GM04504 (cell line): ENCODE measurements around the gene WDR88.
"Not testable (repeated sequence)": the region's sequence is repeated elsewhere in the genome, so short reads cannot be mapped to it uniquely, and the experiment has no call there.

ENCODE experiments used
- DNase-seq: peaks from one replicate; pipeline ENCODE4 v3.0.0-alpha.2; 2012; ENCODE audit warnings: low read depth

WDR88 gene

DNA sequence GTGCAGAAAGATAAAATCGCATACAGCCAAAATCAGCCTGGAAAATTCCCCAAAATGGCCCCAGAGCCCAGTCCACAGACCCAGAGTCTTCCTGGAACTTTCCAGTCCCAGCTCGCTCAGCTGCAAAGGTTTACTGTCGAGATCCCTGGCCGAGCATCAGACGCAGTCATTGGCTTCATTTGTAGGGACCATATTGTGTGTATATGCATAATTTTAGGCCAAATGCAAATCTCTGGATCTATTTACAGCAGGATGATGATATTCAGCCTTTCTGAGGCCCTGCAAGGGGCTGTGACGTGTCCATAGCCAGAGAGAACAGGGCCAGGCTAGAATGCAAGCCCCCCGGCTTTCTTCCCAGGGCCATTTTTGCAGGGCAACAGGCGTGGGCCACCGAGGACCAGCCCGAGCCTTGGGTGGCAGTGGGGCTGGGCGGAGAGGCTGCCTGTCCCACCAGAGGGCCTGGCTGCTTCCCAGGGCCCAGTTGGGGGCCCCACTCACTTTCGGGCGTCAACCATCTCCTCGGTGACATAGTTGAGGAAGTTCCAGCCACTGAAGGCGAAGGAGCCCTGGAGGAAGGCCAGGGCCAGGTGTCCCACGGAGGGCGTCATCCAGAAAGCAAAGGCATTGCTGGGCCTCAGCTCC lies 80.0 kb downstream of the WDR88 start:
- DNase-seq: no peak

DNA sequence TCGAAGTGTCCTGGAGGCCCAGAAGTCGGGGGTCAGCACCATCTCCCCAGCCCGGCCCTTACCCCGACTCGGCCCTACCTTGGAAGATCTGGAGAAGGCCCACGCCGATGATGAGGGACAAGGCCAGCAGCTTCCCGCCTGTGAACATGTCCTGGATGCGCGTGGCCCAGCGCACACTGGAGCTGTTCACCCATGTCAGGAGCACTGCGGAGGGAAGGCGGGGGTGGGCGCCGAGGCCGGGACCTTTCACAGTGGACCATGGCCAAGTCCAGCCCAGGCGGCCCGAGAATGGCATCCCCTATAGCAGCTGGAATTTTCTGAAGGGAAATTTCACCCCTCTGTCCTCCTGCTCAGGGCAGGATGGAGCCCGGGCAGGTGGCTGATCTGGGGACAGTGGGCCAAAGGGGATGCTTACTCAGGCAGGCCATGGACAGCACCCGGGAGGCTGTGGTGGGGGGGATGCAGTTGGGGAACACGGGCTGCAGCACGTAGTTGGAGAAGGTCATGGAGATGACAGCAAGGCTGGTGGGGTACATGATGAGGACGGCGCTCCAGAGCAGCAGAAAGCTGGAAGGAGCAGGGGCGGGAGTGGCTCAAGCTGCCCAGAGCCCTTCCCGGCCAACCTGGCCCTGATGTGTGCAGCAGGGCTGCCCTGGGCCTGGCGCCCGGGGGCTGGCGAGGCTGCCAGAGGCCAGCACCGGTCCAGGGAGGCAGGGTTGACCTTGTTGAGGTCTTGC lies 80.7 kb downstream of the WDR88 start:
- no peak for DNase-seq

DNA sequence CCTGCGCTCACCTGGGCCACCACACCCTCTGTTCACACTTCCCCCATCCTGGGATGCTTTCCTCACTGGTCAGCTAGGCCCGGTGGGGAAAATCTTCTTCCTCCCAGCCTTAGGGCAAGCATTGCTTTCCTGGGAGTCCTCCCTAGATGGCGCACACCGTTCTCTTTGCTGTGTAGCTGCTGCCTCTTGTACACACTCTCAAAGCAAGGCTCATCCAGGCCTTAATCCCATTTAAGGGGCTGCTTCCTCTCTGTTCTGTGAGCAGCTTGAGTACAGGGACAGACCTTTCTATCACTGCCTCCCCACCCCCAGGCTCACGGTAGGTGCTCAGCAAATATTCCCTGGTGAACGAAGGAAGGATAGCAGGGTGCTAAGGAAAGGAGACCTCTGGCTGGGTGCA lies 82.7 kb downstream of the WDR88 start:
- DNase-seq: no peak

DNA sequence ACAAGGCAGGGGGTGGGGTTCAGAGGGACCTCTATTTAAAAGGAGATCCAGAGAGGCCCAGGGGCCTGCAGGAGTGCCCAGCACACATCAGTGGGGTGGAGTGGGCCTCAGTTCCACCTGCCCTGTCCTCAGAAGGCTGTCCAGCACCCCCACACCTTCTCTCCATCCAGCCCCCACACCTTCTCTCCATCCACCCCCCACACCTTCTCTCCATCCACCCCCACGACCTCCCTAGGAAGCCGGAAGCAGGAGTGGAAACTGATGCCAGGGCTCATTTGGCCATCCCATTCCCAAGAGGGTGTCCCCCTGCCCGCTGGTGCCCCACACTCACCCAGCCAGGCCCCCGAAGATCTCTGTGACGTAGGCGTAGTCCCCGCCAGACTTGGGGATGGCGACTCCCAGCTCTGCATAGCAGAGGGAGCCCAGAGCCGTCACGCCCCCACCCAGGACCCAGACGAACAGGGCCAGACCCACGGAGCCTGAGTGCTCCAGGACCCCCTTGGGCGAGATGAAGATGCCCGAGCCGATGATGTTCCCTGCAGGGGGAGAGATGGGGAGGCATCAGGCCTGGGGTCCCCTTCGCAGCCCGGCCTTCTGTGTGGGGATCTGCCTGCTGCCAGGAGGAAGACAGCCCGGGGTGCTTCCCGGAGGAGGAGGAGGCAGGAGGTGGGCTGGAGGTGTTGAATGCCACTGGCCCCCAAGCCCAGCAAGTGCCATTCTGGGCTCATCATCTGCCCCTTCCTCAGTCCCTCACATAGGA lies 83.7 kb downstream of the WDR88 start:
- DNase-seq: no peak

DNA sequence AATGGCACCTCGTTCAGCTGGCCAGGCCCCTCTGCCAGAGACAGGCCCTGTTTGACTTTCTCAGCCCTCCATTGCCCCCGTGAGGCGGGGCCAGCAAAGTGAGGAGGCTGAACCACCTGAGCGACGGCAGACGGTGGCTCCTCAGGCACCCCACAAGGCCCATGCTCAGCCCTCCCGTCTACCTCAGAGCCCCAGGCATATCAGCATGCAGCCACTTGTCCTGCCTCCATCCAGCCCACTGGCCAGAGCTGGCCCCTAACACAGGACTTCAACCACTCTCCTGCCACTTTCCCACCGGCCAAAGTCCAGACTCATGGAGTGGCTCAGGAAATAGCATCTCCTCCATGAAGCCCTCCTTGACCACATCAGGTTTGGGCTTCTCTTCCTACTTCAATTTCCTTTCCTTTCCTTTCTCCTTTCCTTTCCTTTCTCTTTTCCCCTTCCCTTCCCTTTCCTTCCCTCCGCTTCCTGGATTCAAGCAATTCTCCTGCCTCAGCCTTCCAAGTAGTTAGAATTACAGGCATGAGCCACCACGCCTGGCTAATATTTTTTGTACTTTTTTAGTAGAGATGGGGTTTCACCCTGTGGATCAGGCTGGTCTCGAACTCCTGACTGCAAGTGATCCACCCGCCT lies 84.4 kb downstream of the WDR88 start:
- no peak for DNase-seq

DNA sequence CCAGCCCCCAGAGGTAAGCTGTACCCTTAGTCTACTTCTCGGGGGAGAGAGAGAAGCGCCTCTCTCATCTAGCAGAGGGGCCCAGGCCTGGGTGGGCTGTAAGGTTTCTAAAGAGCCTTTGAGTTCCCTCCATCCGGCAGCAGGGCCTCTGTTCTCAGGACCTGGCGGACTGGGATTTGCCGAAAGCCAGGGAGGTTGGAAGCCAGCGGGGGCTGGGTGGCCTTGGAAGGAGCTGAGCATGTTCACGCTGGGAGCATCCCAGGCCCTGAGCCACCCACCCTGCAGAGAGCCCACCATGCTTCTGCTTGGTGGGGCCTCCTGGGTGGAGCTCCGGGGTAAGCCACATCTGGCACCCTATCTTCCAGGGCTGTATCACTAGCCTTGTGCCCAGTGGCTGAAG lies 86.0 kb downstream of the WDR88 start:
- no peak for DNase-seq

DNA sequence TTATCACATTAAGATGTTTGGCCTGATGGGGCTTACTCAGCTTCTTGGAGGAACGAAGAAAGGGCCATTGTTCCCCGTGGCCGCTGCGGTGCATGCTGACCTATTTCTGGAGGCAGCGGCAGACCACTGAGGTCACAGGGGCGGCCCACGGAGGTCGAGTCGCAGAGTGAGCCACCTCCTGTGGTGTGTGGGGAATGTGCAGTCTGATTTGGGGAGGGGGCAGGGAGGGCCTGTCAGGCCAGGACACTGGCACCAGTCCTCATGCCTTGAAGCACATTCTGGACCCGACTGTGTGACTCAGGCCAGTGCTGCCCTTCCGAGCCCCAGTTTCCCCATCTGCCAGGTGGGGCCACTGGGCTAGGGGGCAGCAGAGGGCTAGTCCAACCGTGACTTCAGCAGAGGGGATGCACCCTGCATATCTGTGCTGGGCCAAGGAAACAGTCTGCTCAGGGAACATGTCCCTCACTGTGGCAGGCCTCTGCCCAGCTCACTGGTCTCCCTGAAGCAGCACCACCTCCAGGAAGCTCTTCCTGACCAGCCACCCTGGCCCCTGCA lies 87.4 kb downstream of the WDR88 start:
- DNase-seq: no peak

DNA sequence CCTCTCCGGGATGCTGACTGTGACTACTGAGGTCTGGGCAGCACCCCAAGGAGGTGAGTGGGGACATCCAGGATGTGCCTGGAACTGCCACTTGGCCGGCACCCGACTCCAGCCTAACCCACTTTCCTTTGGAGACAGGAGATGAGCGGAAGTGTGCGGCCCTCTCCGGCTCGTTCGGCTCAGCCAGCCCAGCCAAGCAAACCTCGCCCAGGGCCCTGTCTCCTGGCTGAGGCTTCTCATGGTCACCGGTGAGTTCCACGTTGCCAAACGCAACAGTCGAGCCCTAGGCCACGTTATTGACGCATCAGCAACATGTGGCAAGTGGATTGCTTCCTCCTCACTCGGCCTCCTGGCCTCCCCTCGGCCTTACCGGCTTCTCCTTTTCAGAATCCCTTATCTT lies 88.2 kb downstream of the WDR88 start:
- no peak for DNase-seq

DNA sequence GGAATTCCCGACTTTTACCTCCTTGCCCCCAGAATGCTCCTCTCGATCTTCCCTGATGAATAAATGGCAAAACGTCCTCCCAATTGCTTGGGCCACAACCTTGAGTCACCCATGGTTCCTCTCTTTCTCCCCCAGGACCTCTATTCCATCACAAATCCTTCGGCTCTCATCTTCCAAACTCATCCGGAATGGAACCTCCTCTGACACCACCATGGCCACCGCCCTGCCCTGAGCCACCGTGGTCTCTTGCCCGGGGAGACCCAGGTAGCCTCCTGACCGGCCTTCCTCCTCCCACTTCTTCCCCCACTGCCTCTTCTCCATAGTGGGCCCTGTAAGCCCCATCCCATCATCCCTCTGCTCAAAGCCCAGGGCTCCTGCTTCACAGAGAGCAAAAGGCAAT lies 88.8 kb downstream of the WDR88 start:
- DNase-seq: no peak

DNA sequence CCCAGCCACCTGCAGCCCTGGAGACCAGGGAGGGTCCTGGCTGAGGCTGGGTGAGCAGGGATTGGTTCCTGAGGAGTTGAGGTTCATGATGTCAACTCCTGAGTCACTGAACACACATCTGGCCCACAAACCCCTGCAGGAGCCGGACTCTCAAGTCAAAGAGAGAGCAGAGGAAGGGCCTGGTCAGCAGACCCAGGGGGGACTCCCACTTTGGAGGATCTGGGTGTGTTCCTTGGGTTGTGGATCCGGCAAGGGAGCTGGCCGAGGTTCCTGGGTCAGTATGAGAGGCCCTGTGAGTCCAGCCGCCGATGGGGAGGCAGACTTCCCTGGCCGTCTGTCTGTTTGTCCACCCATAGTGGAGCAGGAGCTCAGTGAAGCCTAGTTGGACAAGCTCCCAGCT lies 89.7 kb downstream of the WDR88 start:
- DNase-seq: no peak

DNA sequence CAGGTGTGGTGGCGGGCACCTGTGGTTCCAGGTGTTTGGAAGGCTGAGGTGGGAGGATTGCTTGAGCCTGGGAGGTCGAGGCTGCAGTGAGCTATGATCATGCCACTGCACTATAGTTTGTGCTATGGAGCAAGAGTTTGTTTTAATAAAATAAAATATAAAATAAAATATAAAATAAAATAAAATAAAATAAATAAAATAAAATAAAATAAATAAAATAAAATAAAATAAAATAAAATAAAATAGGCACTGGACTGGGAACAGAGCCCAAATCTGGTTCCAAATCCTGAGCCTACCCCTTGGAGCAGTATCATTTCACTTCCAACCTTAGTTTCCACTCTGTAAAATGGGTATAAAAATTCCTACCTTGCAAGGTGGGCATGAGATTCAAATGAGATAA lies 90.3 kb downstream of the WDR88 start:
- not testable (repeated sequence) for DNase-seq

DNA sequence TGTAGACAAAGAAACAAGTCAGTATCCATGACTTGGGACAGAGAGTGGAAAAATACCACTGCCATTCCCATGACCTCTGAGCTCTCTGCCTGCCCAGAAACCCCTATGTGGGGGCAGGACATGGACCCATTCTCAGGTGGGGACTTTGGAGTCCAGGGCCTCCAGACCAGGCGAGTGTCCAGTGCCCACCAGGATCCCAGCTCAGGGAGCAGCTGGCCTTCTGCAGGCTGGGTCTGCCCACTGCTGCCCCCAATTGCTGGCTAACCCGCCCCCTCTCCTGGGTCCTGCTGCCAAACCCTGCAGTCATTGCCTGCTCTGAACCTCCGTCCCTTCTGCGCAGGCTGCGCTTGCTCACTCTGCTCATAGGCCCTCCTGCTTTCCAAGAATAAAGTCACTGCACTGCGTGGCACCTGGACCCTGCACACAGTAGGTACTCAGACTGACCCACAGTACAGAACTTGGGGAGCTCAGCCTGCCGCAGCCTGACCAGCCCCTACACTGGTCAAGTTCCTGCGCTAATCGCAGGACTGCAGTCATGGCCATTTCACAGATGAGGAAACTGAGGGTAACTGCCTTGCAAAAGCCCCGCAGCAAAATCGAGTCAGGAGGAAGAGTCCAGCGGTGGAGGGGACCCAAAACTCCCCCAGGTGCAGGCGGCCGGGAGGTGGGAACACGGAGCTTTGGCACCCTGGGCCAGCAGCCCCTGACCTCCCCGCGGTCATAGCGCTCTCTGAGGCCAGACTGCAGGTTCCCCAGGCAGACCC lies 93.0 kb downstream of the WDR88 start:
- DNase-seq: no peak
